ENCODE measurements around the gene RPTOR. TPM values are rescaled to one million over a fixed set of nuclear protein-coding genes. Genes with fewer than 3 reads are reported as not detected.
A peak's percentile ranks its signal among the peaks of the same experiment; 100 is the strongest.

The RPTOR gene
- polyA plus RNA-seq, 1 donor (not counting 4 experiments of a cell fraction or from before 2014, with no cell fraction given), result 4.0 TPM

DNA sequence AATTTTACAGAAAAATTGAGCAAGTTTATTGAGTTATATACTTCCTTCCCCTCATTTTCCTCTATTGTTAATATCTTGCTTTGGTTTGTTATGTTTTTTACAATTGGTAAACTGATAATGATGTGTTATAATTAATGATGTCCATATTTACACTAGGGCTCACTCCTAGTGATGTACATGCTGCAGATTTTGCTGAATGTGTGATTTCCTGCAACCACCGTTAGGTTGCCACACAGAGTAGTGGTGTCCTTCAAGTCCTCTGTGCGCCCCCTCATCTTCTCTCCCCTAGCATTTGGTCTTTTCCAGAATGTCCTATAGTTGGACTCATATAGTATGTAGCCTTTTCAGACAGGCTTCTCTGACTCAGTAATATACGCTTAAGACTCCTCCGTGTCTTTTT is 167.5 kb downstream of the RPTOR start:
- Histone ChIP-seq H3K4me2 (ENCODE audit: control insufficient read depth, extremely low read depth, insufficient read depth, low read depth, low read length) (no peak overlapping the region), H3K79me2 (ENCODE audit: control insufficient read depth, insufficient read depth, low read length) (peaks cover 10% of the 10 kb centered on the region), H3K27ac (ENCODE audit: control insufficient read depth, insufficient read depth, low read length) (no peak overlapping the region), H3K4me1 (ENCODE audit: control insufficient read depth, extremely low read depth, insufficient read depth, low read length) (peaks cover 8% of the 10 kb centered on the region), H3K9me3 (ENCODE audit: control insufficient read depth, low read depth, low read length) (no peaks in the 10 kb centered on the region), H3K4me3 (ENCODE audit: control insufficient read depth in 2 of 3, extremely low read depth in 1 of 3, insufficient read depth in 2 of 3, low read depth in 1 of 3, low read length in 3 of 3) (no peak overlapping the region), H3K27me3 (ENCODE audit: control insufficient read depth, extremely low read depth, insufficient read depth, low read length) (no peaks in the 10 kb centered on the region), H2AFZ (ENCODE audit: control insufficient read depth, low read length) (no peak overlapping the region), H3K9me1 (ENCODE audit: control insufficient read depth, extremely low read depth, insufficient read depth, low read length) (no peaks in the 10 kb centered on the region), H3K9ac (ENCODE audit: control insufficient read depth, extremely low read depth, insufficient read depth, low read length) (no peak overlapping the region), H3K36me3 (ENCODE audit: control insufficient read depth in 2 of 2, extremely low read depth in 1 of 2, insufficient read depth in 2 of 2, low read length in 2 of 2) (peaks cover 0 to 9% of the 10 kb centered on the region in 2 experiments), H4K20me1 (ENCODE audit: control insufficient read depth, extremely low read depth, insufficient read depth, low read length) (no peaks in the 10 kb centered on the region)
- no peak for FAIRE-seq
- no peak for DNase-seq (ENCODE audit: low read depth, low spot score)
- TF ChIP-seq, protein P1, sequence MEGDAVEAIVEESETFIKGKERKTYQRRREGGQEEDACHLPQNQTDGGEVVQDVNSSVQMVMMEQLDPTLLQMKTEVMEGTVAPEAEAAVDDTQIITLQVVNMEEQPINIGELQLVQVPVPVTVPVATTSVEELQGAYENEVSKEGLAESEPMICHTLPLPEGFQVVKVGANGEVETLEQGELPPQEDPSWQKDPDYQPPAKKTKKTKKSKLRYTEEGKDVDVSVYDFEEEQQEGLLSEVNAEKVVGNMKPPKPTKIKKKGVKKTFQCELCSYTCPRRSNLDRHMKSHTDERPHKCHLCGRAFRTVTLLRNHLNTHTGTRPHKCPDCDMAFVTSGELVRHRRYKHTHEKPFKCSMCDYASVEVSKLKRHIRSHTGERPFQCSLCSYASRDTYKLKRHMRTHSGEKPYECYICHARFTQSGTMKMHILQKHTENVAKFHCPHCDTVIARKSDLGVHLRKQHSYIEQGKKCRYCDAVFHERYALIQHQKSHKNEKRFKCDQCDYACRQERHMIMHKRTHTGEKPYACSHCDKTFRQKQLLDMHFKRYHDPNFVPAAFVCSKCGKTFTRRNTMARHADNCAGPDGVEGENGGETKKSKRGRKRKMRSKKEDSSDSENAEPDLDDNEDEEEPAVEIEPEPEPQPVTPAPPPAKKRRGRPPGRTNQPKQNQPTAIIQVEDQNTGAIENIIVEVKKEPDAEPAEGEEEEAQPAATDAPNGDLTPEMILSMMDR (optimal IDR thresholded peaks at IDR 0.05 in 1 of 3, IDR thresholded peaks at IDR 0.05 in 1 of 3, conservative IDR thresholded peaks at IDR 0.05 in 1 of 3; ENCODE audit: extremely low read depth in 1 of 3, insufficient read depth in 2 of 3, low read length in 3 of 3), result no peak
- TF ChIP-seq EZH2 (IDR thresholded peaks at IDR 0.05; ENCODE audit: low read length), result no peak
- dilution Hi-C loops (cut with MboI; ENCODE audit: extremely low pct_ligation_motif_present, low sequenced_read_pairs), result no loop called here

DNA sequence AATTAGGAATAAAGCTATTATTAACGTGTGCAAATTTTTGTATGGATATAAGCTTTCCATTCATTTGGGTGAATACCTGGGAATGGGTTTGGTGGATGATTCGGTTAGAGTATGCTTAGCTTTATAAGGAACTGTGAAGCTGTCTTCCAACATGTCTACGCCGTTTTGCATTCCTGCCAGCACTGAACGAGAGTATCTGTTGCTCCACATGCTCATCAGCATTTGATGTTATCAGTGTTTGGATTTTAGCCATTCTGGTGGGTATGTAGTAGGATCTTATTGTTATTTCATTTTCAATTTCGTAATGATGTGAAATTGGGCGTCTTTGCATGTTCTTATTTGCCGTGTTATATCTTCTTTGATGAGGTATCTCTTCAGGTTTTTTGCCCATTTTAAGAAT is 168.0 kb downstream of the RPTOR start:
- FAIRE-seq (no peak), DNase-seq (ENCODE audit: low read depth, low spot score) (no peak)
- TF ChIP-seq EZH2 (IDR thresholded peaks at IDR 0.05; ENCODE audit: low read length), result no peak
- TF ChIP-seq, protein P1 (optimal IDR thresholded peaks at IDR 0.05 in 1 of 3, IDR thresholded peaks at IDR 0.05 in 1 of 3, conservative IDR thresholded peaks at IDR 0.05 in 1 of 3; ENCODE audit: extremely low read depth in 1 of 3, insufficient read depth in 2 of 3, low read length in 3 of 3), result no peak

More for the DNA sequence above, 168.0 kb downstream of the RPTOR start:
- no peak overlapping the region for H3K4me3 ChIP-seq (ENCODE audit: control insufficient read depth in 2 of 3, extremely low read depth in 1 of 3, insufficient read depth in 2 of 3, low read depth in 1 of 3, low read length in 3 of 3)
- H3K9me1 ChIP-seq (ENCODE audit: control insufficient read depth, extremely low read depth, insufficient read depth, low read length), result no peaks in the 10 kb centered on the region
- dilution Hi-C loops (cut with MboI; ENCODE audit: extremely low pct_ligation_motif_present, low sequenced_read_pairs), result no loop called here
- no peaks in the 10 kb centered on the region for H4K20me1 ChIP-seq (ENCODE audit: control insufficient read depth, extremely low read depth, insufficient read depth, low read length)
- peaks cover 11% of the 10 kb centered on the region for H3K79me2 ChIP-seq (ENCODE audit: control insufficient read depth, insufficient read depth, low read length)
- H3K9ac ChIP-seq (ENCODE audit: control insufficient read depth, extremely low read depth, insufficient read depth, low read length), result no peak overlapping the region
- H3K4me2 ChIP-seq (ENCODE audit: control insufficient read depth, extremely low read depth, insufficient read depth, low read depth, low read length), result peak overlapping the region; percentile 41
- H3K27me3 ChIP-seq (ENCODE audit: control insufficient read depth, extremely low read depth, insufficient read depth, low read length), result no peaks in the 10 kb centered on the region
- H3K9me3 ChIP-seq (ENCODE audit: control insufficient read depth, low read depth, low read length), result no peaks in the 10 kb centered on the region
- H3K27ac ChIP-seq (ENCODE audit: control insufficient read depth, insufficient read depth, low read length), result no peak overlapping the region
- H3K4me1 ChIP-seq (ENCODE audit: control insufficient read depth, extremely low read depth, insufficient read depth, low read length), result peaks cover 8% of the 10 kb centered on the region
- H3K36me3 ChIP-seq (ENCODE audit: control insufficient read depth in 2 of 2, extremely low read depth in 1 of 2, insufficient read depth in 2 of 2, low read length in 2 of 2), result peaks cover 0 to 9% of the 10 kb centered on the region in 2 experiments
- no peak overlapping the region for H2AFZ ChIP-seq (ENCODE audit: control insufficient read depth, low read length)

Measured in keratinocyte (primary cell).